C4-2B (cell line): ENCODE measurements around the gene TCF7L1.
"Not testable (repeated sequence)": the region's sequence is repeated elsewhere in the genome, so short reads cannot be mapped to it uniquely, and the experiment has no call there.

Experiments used
- H3K27ac ChIP-seq: fragments of 450-650 bp; 2 replicates; pipeline ENCODE4 v1.5.1; 2017
- ZFX ChIP-seq: fragments of 450-650 bp; IDR thresholded peaks from 2 replicates; pipeline ENCODE4 v1.6.1; 2017
- TF ChIP-seq, protein P1 (sequence below): fragments of 450-650 bp; conservative IDR thresholded peaks from 2 replicates; pipeline ENCODE4 v1.5.1; 2017; ENCODE audit warnings: mild to moderate bottlenecking

Gene TCF7L1

DNA sequence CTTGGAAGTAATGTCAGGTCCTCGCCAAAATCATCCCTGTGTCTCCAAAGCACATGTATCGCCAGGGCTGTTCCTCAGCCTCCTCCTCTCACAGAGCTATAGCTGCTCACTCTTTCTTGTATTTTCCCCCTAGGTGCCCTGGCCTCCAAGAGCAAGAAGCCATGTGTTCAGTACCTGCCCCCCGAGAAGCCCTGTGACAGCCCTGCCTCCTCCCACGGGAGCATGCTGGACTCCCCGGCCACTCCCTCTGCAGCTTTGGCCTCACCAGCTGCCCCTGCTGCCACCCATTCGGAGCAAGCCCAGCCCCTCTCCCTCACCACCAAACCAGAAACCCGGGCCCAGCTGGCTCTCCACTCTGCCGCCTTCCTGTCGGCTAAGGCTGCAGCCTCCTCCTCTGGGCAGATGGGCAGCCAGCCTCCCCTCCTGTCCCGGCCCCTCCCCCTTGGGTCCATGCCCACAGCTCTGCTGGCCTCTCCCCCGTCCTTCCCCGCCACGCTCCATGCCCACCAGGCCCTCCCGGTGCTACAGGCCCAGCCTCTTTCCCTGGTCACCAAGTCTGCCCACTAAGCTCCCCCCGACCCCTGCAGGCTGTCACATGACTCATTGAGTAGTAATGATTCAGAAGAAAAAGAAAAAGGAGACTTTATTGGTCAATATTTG, 175.8 kb downstream of the TCF7L1 start:
- H3K27ac ChIP-seq: no peak overlapping the region
- TF ChIP-seq, protein P1, sequence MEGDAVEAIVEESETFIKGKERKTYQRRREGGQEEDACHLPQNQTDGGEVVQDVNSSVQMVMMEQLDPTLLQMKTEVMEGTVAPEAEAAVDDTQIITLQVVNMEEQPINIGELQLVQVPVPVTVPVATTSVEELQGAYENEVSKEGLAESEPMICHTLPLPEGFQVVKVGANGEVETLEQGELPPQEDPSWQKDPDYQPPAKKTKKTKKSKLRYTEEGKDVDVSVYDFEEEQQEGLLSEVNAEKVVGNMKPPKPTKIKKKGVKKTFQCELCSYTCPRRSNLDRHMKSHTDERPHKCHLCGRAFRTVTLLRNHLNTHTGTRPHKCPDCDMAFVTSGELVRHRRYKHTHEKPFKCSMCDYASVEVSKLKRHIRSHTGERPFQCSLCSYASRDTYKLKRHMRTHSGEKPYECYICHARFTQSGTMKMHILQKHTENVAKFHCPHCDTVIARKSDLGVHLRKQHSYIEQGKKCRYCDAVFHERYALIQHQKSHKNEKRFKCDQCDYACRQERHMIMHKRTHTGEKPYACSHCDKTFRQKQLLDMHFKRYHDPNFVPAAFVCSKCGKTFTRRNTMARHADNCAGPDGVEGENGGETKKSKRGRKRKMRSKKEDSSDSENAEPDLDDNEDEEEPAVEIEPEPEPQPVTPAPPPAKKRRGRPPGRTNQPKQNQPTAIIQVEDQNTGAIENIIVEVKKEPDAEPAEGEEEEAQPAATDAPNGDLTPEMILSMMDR: no peak
- no peak for TF ChIP-seq ZFX

DNA sequence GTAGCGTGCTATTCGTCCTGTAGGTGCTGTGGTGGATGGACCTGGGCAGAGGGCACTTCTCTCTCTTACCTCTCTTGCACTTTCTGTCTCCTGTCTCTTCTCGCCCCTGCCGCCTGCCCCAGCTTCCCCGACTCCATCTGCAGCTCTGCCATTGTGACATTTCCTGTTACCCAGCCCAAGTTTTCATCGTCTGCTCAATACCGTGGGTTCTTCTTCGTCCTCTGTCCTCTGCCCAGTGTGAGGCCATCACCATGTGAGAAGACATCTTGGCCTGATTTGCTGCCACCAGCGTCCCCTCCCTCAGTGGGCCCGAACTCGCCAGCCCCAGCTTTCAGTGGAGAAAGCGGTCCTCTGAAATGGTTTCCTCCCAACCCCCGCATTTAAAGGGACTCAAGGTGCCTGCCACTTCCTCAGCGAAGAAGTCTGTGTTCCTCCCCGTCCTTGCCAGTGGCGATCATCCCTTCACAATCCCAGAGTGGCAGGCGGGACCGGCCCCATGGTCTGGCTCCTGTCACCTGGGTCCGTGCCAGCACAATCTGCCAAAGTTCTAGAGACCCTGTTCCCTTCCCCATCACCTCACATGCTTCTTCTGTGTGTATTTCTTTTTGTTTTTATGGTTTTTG, 176.6 kb downstream of the TCF7L1 start:
- no peak overlapping the region for H3K27ac ChIP-seq
- TF ChIP-seq ZFX: no peak

DNA sequence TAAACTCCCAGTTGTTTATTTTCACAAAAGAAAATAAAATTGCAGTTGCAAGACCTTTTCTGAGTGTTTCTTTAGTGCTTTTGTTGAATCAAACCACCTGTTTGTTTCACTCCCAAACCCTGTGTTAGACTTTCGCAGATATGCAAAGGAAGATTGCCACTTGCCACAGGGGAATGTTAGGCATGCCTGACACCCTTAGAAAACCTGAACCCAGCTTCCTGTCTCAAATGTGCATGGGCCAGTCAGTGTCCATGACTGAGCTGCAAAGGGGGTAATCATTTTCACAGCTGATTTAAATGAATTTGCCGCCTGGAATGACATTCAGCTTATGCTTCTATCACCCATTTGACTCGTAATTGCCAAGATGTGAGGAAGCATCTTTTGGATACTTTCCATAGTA, 177.1 kb downstream of the TCF7L1 start:
- no peak overlapping the region for H3K27ac ChIP-seq
- TF ChIP-seq ZFX: no peak
- TF ChIP-seq, protein P1: no peak

DNA sequence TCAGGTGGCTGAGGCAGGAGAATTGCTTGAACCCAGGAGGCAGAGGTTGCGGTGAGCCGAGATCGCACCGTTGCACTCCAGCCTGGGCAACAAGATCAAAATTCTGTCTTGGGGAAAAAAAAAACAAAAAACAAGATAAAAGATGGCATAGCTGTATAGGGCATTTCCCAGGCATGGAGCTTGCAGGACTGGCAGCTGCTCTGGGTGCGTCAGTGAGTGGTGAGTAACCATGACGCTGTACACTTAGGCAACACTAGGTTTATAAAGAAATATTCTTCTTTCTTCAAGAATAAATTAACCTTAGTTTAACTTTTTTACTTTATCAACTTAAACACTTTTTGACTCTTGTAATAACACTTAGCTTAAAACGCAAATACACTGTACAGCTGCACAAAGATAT, 179.2 kb downstream of the TCF7L1 start:
- no peak overlapping the region for H3K27ac ChIP-seq
- TF ChIP-seq, protein P1: no peak
- TF ChIP-seq ZFX: no peak

DNA sequence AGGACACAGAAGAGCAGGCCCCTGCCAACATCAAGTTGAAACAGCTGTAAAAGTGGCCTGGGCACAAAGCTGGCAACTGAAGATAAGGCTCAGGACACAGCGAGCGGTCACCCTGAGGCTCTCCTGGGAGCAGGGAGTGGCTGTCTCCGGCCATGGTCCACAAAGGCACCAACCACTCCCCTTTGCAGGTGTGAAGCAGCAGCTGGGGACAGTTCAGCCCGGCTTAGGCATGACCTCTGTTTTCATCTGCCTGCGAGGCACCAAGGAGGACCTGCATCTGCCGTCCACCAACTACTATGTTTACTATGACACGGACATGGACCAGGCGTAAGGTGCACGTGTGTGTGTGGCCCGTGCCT, 181.7 kb downstream of the TCF7L1 start:
- H3K27ac ChIP-seq: no peak overlapping the region
- no peak for TF ChIP-seq ZFX
- TF ChIP-seq, protein P1: no peak

DNA sequence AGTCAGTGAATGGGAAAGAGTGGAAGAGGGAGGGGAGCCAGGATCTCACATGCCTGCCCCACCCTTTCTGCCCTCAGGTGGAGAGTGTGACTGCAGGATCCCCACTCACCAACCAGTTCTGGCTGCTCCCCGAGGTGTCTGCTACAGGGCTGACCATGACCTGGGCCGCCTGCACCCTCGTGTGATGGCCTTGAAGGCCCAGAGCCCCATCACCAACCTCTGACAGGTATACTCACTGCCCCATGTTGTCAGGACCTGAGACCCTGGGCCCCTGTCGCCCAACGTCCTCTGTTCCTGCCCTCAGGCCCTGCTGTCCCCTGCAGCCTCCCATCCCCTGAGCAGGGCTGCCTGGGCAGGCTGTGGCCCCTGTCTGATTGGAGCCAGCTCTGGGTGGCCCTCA, 182.7 kb downstream of the TCF7L1 start:
- H3K27ac ChIP-seq: not testable (repeated sequence)

DNA sequence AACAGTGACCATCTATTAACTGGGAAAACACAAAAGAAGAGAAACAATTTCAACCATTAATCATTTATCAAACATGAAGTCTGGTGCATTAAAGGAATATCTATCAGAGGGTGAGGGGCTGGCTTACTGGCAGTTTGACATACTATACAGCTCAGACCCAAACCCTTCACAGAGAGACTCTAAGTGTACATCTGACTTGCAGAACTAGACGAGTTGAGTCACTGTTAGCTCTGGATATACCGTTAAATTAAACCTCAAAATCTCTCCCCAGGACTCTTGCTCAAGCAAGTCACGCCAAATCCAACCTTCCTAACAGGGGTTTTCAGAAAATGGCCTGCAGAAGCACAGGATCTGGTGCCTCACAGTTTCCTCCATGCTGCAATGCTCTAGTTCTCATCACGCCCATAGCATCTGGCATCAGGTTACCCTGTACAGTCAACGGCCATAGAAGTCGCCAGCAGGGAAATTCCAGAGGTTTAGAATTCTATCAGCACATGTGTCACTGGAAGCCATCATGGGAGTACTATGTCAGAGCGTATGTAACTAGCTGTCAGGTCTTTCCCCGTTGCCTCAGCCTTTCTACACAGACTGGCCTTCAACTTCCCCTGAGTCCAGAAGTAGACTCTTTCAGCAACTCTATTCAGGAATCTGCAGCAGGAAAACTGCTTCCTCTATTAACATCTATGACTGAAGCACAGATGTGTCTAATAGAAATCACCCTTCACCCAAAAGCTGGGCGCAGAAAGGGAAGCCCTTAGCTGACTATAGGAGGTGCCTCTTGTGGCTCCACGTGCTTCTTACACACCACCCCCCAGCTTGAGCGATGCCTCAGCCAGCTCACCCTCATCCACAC, 185.3 kb downstream of the TCF7L1 start:
- TF ChIP-seq ZFX: no peak
- TF ChIP-seq, protein P1: no peak
- no peak overlapping the region for H3K27ac ChIP-seq

DNA sequence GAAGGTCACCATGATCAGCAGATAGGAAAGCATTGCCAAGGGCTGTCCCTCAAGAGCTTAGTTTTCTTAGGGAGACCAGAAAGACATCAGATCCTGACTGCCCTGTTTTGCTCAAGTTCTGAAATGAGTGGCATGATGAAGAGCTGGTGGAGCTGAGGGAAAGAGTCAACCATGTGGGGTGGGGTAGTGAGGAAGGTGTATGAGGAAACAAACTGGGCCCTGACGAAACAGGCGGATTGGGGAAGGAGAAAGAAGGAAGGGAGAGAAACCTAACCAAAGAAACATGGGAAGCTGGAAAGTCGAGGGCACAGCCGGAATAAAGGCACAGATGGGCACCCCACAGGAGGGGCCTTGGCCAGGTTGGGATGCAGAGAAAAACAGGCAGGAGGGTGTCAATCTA, 186.6 kb downstream of the TCF7L1 start:
- no peak overlapping the region for H3K27ac ChIP-seq
- no peak for TF ChIP-seq ZFX
- TF ChIP-seq, protein P1: no peak
